K562 treated with DMSO at 1 percent for 48 hours (cell line): ENCODE measurements around the gene CDV3. TPM values are rescaled to one million over a fixed set of nuclear protein-coding genes. Genes with fewer than 3 reads are reported as not detected.

Experiments
- total RNA-seq: library from RNA; unstranded; fragments of 300-600 nt; gene quantifications from 2 replicates; pipeline ENCODE4 v1.2.3, GENCODE V29; 2022; ENCODE audit warnings: low replicate concordance; ENCODE audit errors: extremely low read depth

Gene CDV3
- total RNA-seq = not detected in 2 replicates

GRCh38 chr3:133573629-133574194 is at the start of gene CDV3:
Gene CDV3 (plus strand): TSS chr3:133573686. CDS start chr3:133574045, 359 bp downstream.

Other genes starting within 250 kb of the CDV3 start
- gene BFSP2, start 173.6 kb upstream of the CDV3 start, total RNA-seq = not detected in 2 replicates
- gene TOPBP1, start 88.3 kb downstream of the CDV3 start, total RNA-seq = not detected in 2 replicates
- not detected in 2 replicates for gene TF, start 172.7 kb downstream of the CDV3 start, total RNA-seq
- gene SRPRB, start 232.1 kb downstream of the CDV3 start, total RNA-seq = not detected in 2 replicates